Astrocyte of the hippocampus (primary cell): ENCODE results near the gene AHCYL2.
"Not testable (repeated sequence)": the region's sequence is repeated elsewhere in the genome, so short reads cannot be mapped to it uniquely, and the experiment has no call there.

ENCODE experiments used
- DNase-seq: peaks from one replicate; pipeline ENCODE4 v3.0.0; 2011; ENCODE audit warnings: low read depth, low spot score

Gene AHCYL2

GRCh38 chr7:129453510-129454248 is 228.8 kb downstream of the AHCYL2 start:
- DNase-seq = no peak

- no peak for DNase-seq
These were observed 229.4 kb downstream of the AHCYL2 start for GRCh38 chr7:129454249-129454551.

GRCh38 chr7:129456421-129456820 is 231.6 kb downstream of the AHCYL2 start:
- DNase-seq = no peak

- DNase-seq = no peak
These were observed 232.3 kb downstream of the AHCYL2 start for GRCh38 chr7:129457101-129457500.

DNA sequence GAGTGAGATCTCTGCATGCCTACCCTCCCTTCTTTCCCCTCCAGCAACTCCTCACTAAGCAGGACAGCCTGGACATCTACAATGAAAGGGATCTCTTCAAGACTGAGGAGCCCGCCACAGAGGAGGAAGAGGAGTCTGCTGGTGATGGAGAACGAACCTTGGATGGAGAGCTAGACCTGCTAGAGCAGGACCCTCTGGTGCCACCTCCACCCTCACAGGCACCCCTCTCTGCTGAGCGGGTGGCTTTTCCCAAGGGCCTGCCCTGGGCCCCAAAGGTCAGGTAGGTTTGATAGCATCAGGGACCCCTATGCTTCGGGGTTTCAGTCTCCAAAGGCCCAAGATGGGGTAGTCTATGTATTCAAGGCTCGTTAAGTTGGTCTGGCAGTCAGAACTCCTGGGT is 233.3 kb downstream of the AHCYL2 start:
- no peak for DNase-seq

DNA sequence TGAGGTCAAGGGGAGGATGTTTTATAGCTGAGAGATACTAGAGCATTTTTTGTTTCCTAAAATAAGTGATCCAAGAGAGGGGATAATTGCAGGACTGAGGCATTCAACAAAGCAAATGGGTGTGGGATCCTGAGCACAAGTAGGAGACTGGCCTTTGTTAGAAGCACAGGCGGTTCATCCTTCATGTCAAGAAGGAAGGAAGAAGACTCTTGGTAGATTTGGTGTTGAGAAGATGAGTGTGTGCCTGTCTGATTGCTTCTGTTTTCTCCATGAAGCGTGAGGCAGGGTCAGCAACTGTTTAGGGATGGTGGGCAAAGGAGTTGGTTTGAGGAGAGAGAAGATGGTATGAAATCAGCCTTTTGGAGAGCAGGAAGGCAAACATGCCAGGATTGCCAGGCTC is 237.0 kb downstream of the AHCYL2 start:
- no peak for DNase-seq

DNA sequence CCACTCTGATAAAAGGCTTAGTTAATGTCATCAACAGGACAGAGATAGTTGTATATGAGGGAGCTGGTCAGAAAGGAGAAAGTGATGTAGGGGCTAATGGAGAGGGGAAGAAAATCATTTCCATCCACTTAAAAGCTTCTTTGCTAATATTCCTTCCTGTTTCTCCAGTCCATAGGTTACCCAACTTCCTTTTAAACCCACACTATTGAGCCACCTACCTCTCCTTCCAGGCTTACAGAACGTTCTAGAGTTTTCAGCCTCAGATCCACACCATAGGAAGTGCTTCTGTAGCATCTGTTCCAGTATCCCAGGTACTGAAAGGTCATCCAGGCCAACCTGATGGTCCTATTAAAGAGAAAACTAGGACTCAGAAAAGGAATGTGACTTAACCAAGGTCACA is 237.6 kb downstream of the AHCYL2 start:
- no peak for DNase-seq

- DNase-seq = no peak
These were observed 239.4 kb downstream of the AHCYL2 start for GRCh38 chr7:129464194-129464593.

GRCh38 chr7:129465080-129465479 is 240.2 kb downstream of the AHCYL2 start:
- no peak for DNase-seq

DNA sequence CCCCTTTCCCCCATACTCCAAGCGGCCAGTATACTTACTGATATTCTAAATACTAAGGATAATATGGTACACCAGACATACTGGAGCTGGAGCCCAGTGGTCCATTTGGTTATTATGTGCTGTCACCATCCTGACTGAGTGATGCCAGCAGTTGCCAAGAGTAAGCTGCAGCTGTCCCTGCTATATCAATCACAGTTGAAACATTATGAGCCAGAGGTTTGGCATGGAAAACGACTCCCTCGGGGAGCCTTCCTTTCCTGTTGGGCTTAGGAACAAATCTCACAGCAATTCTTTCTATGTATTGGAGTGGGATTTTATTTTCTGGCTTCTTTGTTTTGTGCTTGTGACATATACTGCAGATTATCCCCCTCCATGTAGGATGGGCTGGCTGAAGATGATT is 242.0 kb downstream of the AHCYL2 start:
- no peak for DNase-seq

GRCh38 chr7:129468087-129468486 is 243.3 kb downstream of the AHCYL2 start:
- peak; percentile 64 for DNase-seq

GRCh38 chr7:129468547-129468946 is 243.7 kb downstream of the AHCYL2 start:
- DNase-seq = no peak

DNA sequence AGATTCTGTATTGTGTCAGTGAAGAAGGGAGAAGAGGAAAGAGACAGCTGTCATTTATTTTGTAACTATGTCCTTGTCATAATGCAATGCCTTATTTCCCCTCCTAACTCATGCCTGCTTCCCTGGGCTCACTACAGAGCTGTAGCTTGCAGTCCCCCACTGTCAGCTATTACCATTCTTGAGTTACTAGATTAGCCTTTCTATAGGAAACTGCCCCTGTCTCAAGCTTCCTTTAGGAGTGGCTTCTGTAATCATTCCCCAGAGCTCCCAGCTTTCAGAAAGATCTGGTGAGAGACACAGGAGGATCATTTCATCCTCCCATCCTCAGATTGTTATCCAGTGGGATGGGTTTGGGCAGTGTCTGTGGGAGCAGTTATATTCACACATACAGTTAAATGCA is 245.1 kb downstream of the AHCYL2 start:
- no peak for DNase-seq

- DNase-seq = no peak
These were observed 245.6 kb downstream of the AHCYL2 start for GRCh38 chr7:129470411-129470810.

DNA sequence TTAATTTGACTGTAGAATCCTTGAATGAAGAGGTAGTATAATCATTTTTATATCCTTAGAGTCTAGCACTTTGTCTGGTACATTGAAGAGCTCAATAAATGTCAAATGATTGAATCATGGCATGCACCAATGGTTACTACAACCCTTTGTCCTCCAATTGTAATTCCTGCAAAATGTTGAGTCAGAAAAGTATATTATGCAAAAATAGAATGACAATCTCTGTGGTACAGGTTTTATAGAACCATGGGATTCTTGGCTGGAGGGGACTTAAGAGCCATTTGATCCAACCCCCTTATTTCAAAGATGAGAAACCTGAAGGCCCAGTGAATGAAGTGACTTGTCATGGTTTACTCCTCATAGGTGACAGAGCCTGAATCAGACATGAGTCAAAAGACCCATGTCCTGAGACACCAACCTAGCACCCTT is 246.6 kb downstream of the AHCYL2 start:
- DNase-seq = no peak

DNA sequence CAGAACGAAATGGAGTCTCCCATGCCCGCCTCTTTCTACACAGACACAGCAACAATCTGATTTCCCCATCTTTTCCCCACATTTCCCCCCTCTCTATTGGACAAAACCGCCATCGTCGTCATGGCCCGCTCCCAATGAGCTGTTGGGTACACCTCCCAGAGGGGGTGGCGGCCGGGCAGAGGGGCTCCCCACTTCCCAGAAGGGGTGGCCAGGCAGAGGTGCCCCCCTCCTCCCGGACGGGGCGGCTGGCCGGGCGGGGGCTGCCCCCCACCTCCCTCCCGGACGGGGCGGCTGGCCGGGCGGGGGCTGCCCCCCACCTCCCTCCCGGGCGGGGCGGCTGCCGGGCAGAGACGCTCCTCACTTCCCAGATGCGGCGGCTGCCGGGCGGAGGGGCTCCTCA is 251.1 kb downstream of the AHCYL2 start:
- DNase-seq = not testable (repeated sequence)

- DNase-seq = not testable (repeated sequence)
These were observed 251.6 kb downstream of the AHCYL2 start for GRCh38 chr7:129476398-129476797.
